Keratinocyte (primary cell): ENCODE data around the gene PICALM.

Source experiments
- CTCF ChIP-seq, 3 experiments: IDR thresholded peaks in 1 of 3; conservative IDR thresholded peaks in 1 of 3; optimal IDR thresholded peaks in 1 of 3; 2 replicates in 2 of 3; 3 replicates in 1 of 3; pipeline versions ENCODE3 to v1.5.1; 2011; ENCODE audit warnings: low read length in 3 of 3, mild to moderate bottlenecking in 3 of 3, moderate library complexity in 2 of 3, control low read depth in 1 of 3, inconsistent platforms in 1 of 3; ENCODE audit not compliant: insufficient read depth in 2 of 3; ENCODE audit errors: extremely low read depth in 1 of 3
- EZH2 ChIP-seq: IDR thresholded peaks from one replicate; pipeline ENCODE4 v1.6.1; 2012; ENCODE audit warnings: inconsistent platforms, mild to moderate bottlenecking, low read length, moderate library complexity

- TF ChIP-seq EZH2 (no peak), CTCF (optimal IDR thresholded peaks at IDR 0.05 in 1 of 3, IDR thresholded peaks at IDR 0.05 in 1 of 3, conservative IDR thresholded peaks at IDR 0.05 in 1 of 3; ENCODE audit: extremely low read depth in 1 of 3, insufficient read depth in 2 of 3, low read length in 3 of 3) (no peak)
These were observed 131.0 kb downstream of the PICALM start for GRCh38 chr11:85937835-85938234.
